Measurements from ENCODE around the gene HBA2. TPM values are rescaled to one million over a fixed set of nuclear protein-coding genes. Genes with fewer than 3 reads are reported as not detected.

The HBA2 gene
- total RNA-seq, 4 donors from 2014 or later: 2.5 to 258 (median 108) TPM

GRCh38 chr16:142405-142967, 30.2 kb upstream of the HBA2 start:
- DNase-seq: no peak
- no peak for ATAC-seq
- intact Hi-C loops (cut with DNase I; ENCODE audit: low total_unique reads) (no loop called here), in situ Hi-C loops (cut with MboI; ENCODE audit: low sequenced_read_pairs in 4 of 4) (no loop called here)
- TF ChIP-seq, protein P1, sequence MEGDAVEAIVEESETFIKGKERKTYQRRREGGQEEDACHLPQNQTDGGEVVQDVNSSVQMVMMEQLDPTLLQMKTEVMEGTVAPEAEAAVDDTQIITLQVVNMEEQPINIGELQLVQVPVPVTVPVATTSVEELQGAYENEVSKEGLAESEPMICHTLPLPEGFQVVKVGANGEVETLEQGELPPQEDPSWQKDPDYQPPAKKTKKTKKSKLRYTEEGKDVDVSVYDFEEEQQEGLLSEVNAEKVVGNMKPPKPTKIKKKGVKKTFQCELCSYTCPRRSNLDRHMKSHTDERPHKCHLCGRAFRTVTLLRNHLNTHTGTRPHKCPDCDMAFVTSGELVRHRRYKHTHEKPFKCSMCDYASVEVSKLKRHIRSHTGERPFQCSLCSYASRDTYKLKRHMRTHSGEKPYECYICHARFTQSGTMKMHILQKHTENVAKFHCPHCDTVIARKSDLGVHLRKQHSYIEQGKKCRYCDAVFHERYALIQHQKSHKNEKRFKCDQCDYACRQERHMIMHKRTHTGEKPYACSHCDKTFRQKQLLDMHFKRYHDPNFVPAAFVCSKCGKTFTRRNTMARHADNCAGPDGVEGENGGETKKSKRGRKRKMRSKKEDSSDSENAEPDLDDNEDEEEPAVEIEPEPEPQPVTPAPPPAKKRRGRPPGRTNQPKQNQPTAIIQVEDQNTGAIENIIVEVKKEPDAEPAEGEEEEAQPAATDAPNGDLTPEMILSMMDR (IDR thresholded peaks at IDR 0.05 in 4 of 5, conservative IDR thresholded peaks at IDR 0.05 in 1 of 5): no peak
- no peak for TF ChIP-seq POLR2A (IDR thresholded peaks at IDR 0.05)
- H3K27me3 ChIP-seq: peaks cover 0 to 11% (median 5%) of the 10 kb centered on the region in 3 donors
- peaks cover 0 to 3% of the 10 kb centered on the region in 2 donors for H3K4me1 ChIP-seq
- H3K27ac ChIP-seq: no peak overlapping the region
- no peaks in the 10 kb centered on the region for H3K9me3 ChIP-seq
- H3K36me3 ChIP-seq: no peaks in the 10 kb centered on the region
- no peak overlapping the region for H3K4me3 ChIP-seq

GRCh38 chr16:143047-143446, 29.6 kb upstream of the HBA2 start:
- DNase-seq (no peak), ATAC-seq (no peak)
- H3K4me1 ChIP-seq: no peaks in the 10 kb centered on the region
- H3K9me3 ChIP-seq: no peaks in the 10 kb centered on the region
- no peak overlapping the region for H3K27ac ChIP-seq
- TF ChIP-seq POLR2A (IDR thresholded peaks at IDR 0.05): no peak
- TF ChIP-seq, protein P1 (IDR thresholded peaks at IDR 0.05 in 4 of 5, conservative IDR thresholded peaks at IDR 0.05 in 1 of 5): no peak
- in situ Hi-C loops (cut with MboI; ENCODE audit: low sequenced_read_pairs in 4 of 4) (no loop called here), intact Hi-C loops (cut with DNase I; ENCODE audit: low total_unique reads) (no loop called here)
- no peak overlapping the region for H3K4me3 ChIP-seq
- no peaks in the 10 kb centered on the region for H3K36me3 ChIP-seq
- H3K27me3 ChIP-seq: peaks cover 0 to 11% (median 5%) of the 10 kb centered on the region in 3 donors

DNA sequence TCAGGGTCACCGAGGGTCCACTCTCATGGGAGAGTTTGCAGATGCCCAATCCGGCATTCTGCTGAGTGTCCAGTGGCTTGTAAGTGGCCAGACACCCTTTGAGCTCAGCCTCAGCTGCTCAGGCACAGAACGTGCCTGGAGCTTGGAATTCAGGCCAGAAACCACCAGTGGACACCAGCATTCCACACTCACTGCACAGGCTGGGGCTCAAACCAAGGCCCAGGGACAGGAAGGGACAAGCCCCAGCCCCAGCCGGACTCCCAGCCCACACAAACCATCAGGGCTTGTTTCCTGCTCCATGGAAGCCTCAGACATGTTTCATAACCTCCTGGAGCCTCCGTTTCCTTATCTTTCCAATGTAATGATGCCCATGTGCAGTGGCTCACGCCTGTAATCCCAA, 29.2 kb upstream of the HBA2 start:
- H3K27ac ChIP-seq: no peak overlapping the region
- no peaks in the 10 kb centered on the region for H3K4me1 ChIP-seq
- no peak overlapping the region for H3K4me3 ChIP-seq
- TF ChIP-seq, protein P1 (IDR thresholded peaks at IDR 0.05 in 4 of 5, conservative IDR thresholded peaks at IDR 0.05 in 1 of 5): no peak
- TF ChIP-seq POLR2A (IDR thresholded peaks at IDR 0.05): no peak
- H3K36me3 ChIP-seq: no peaks in the 10 kb centered on the region
- no peak for ATAC-seq
- no peaks in the 10 kb centered on the region for H3K9me3 ChIP-seq
- H3K27me3 ChIP-seq: peaks cover 0 to 11% (median 5%) of the 10 kb centered on the region in 3 donors
- DNase-seq: no peak
- intact Hi-C loops (cut with DNase I; ENCODE audit: low total_unique reads): no loop called here
- in situ Hi-C loops (cut with MboI; ENCODE audit: low sequenced_read_pairs in 4 of 4): no loop called here

DNA sequence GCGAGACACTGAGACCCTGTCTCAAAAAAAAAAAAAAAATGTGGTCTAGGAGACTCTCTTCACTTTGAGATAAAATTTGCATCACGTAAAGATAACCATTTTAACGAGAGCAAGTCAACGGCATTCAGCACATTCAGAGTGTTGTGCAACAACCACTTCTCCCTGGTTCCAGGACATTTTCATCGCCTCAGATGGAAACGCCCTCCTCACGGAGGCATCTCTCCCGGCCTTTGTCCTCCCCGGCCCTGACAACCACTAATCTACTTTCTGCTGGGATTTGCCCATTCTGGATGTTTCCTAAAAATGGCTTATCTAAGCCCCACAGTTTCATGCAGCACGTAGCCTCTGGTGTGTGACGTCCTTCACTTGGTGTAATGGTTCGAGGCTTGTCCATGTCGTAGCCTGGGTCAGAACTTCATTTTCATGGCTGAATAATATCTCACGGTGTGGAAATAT, 27.9 kb upstream of the HBA2 start:
- Histone ChIP-seq H3K36me3 (no peaks in the 10 kb centered on the region), H3K4me1 (no peaks in the 10 kb centered on the region), H3K27ac (no peak overlapping the region), H3K9me3 (no peaks in the 10 kb centered on the region), H3K27me3 (peaks cover 0 to 15% (median 5%) of the 10 kb centered on the region in 3 donors), H3K4me3 (no peak overlapping the region)
- ATAC-seq (no peak), DNase-seq (no peak)
- TF ChIP-seq POLR2A (IDR thresholded peaks at IDR 0.05): no peak
- TF ChIP-seq, protein P1 (IDR thresholded peaks at IDR 0.05 in 4 of 5, conservative IDR thresholded peaks at IDR 0.05 in 1 of 5): no peak
- intact Hi-C loops (cut with DNase I; ENCODE audit: low total_unique reads): no loop called here
- in situ Hi-C loops (cut with MboI; ENCODE audit: low sequenced_read_pairs in 4 of 4): no loop called here

DNA sequence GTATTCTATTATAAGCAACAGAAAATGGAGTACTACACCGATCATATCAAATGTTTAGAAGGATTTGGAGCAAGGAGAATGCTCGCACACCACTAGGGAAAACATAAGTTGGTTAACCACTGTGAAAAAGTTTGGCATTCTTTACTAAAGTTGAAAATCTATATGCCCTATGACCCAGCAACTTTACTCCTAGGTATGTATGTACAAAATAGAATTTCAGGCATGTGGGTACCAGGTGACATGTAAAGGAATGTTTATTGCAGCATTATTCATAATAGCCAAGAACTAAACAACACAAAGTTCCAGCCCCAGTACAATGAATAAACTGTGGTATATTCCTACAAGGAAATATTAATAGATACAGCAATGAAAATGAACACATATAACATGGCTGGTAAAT, 26.0 kb upstream of the HBA2 start:
- Histone ChIP-seq H3K4me1 (no peaks in the 10 kb centered on the region), H3K4me3 (no peak overlapping the region), H3K27me3 (peaks cover 0 to 23% (median 5%) of the 10 kb centered on the region in 3 donors), H3K27ac (no peak overlapping the region), H3K36me3 (no peaks in the 10 kb centered on the region), H3K9me3 (no peaks in the 10 kb centered on the region)
- in situ Hi-C loops (cut with MboI; ENCODE audit: low sequenced_read_pairs in 4 of 4): no loop called here
- no peak for TF ChIP-seq POLR2A (IDR thresholded peaks at IDR 0.05)
- TF ChIP-seq, protein P1 (IDR thresholded peaks at IDR 0.05 in 4 of 5, conservative IDR thresholded peaks at IDR 0.05 in 1 of 5): no peak
- ATAC-seq (no peak), DNase-seq (no peak)
- intact Hi-C loops (cut with DNase I; ENCODE audit: low total_unique reads): no loop called here

All from gastrocnemius medialis (tissue), 4 donors.